SK-N-MC (cell line): ENCODE results near the gene UNCX.
"Not testable (repeated sequence)": the region's sequence is repeated elsewhere in the genome, so short reads cannot be mapped to it uniquely, and the experiment has no call there.

Source experiments
- EZH2 ChIP-seq: fragments of 200-600 bp; sonication (generic); IDR thresholded peaks from one replicate; pipeline ENCODE4 v1.6.1; 2017; ENCODE audit warnings: antibody characterized with exemption
- POLR2AphosphoS5 ChIP-seq: IDR thresholded peaks from 2 replicates; pipeline ENCODE4 v1.6.1; 2012; ENCODE audit warnings: mild to moderate bottlenecking, low read depth, low read length, borderline replicate concordance

DNA sequence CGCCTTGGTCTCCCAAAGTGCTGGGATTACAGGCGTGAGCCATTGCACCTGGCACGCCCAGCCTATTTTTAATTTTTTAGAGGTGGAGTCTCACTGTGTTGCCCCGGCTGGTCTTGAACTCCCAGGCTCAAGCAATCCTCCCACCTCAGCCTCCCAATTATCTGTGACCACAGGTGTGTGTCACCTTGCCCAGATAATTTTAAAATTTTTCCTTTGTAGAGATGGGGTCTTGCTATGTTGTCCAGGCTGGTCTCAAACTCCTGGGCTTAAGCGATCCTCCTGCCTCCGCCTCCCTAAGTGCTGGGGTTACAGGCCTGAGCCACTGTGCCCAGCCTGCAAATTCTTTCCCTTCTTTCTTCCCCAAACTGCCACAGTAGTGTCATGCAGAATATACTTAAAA, 29.8 kb upstream of the UNCX start:
- TF ChIP-seq POLR2AphosphoS5, EZH2: not testable (repeated sequence)
